DND-41 (cell line): ENCODE results near the gene PMS1.

Experiments used
- ATAC-seq: fragments of 200-7000 bp; cut with Tn5 transposase; 3 replicates; pipeline ENCODE4 v1.9.1; 2021; ENCODE audit warnings: low read depth; ENCODE audit not compliant: insufficient read depth
- DNase-seq: peaks from one replicate; pipeline ENCODE4 v3.0.0-alpha.2; 2020
- H2AFZ ChIP-seq: 2 replicates; pipeline ENCODE4 v1.6.0; 2012; ENCODE audit warnings: low read depth, low read length
- H3K27ac ChIP-seq: 2 replicates; pipeline ENCODE4 v1.5.1; 2012; ENCODE audit warnings: low read length, inconsistent platforms
- H3K27me3 ChIP-seq: fragments of 200-600 bp; sonication (generic); 2 replicates; pipeline ENCODE4 v1.6.0; 2012; ENCODE audit warnings: low read length, mild to moderate bottlenecking, inconsistent platforms; ENCODE audit not compliant: insufficient read depth, poor library complexity
- H3K36me3 ChIP-seq: 2 replicates; pipeline ENCODE4 v1.5.1; 2012; ENCODE audit warnings: low read length, inconsistent platforms; ENCODE audit not compliant: insufficient read depth
- H3K4me1 ChIP-seq: 2 replicates; pipeline ENCODE4 v1.5.1; 2012; ENCODE audit warnings: mild to moderate bottlenecking, low read length; ENCODE audit not compliant: insufficient read depth
- H3K4me2 ChIP-seq: 2 replicates; pipeline ENCODE4 v1.6.0; 2012; ENCODE audit warnings: mild to moderate bottlenecking, moderate library complexity, low read length, inconsistent platforms; ENCODE audit not compliant: insufficient read depth
- H3K4me3 ChIP-seq, 2 experiments: fragments of 200-600 bp in 1 of 2; shearing (Covaris generic) in 1 of 2; 2 replicates each; pipeline ENCODE4 v1.5.1; 2012 to 2016; ENCODE audit warnings: inconsistent platforms in 2 of 2, low read length in 2 of 2, mild to moderate bottlenecking in 2 of 2, low read depth in 1 of 2, moderate library complexity in 1 of 2
- H3K79me2 ChIP-seq: 2 replicates; pipeline ENCODE4 v1.6.0; 2012; ENCODE audit warnings: low read length, inconsistent platforms; ENCODE audit not compliant: insufficient read depth
- H3K9ac ChIP-seq: 2 replicates; pipeline ENCODE4 v1.6.0; 2012; ENCODE audit warnings: low read depth, mild to moderate bottlenecking, inconsistent platforms, low read length, moderate library complexity
- H3K9me3 ChIP-seq: 2 replicates; pipeline ENCODE4 v1.5.1; 2012; ENCODE audit warnings: low read length, moderate library complexity, mild to moderate bottlenecking, inconsistent platforms; ENCODE audit not compliant: insufficient read depth, severe bottlenecking
- H4K20me1 ChIP-seq: 2 replicates; pipeline ENCODE4 v1.6.0; 2012; ENCODE audit warnings: low read length; ENCODE audit not compliant: insufficient read depth
- EZH2 ChIP-seq: IDR thresholded peaks from 3 replicates; pipeline ENCODE4 v1.6.1; 2012; ENCODE audit warnings: borderline replicate concordance, low read depth, mild to moderate bottlenecking, moderate library complexity, low read length, inconsistent platforms; ENCODE audit not compliant: severe bottlenecking
- TF ChIP-seq, protein P1 (sequence below): IDR thresholded peaks from 2 replicates; pipeline ENCODE4 v1.5.1; 2012; ENCODE audit warnings: borderline replicate concordance, low read length, moderate library complexity, mild to moderate bottlenecking; ENCODE audit not compliant: poor library complexity, severe bottlenecking; ENCODE audit errors: extremely low read depth

PMS1 gene

DNA sequence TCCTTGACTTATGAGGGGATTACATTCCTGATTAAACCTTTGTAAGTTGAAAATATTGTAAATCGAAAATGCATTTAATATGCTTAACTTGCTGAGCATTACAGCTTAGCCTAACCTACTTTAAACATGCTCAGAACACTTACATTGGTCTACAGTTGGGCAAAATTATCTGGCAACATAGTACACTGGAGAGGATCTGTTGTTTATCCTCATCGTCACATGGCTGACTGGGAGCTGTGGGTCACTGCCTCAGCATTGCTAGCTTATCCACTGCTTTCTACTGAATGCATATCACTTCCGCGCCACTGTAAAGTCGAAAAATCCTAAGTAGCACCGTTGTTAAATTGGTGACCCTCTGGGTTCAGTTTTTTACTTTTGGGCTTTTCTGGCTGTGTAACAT, 13.7 kb downstream of the PMS1 start:
- ATAC-seq (no peak), DNase-seq (no peak)
- Histone ChIP-seq H3K4me2 (no peak overlapping the region), H3K27ac (no peak overlapping the region), H3K4me1 (no peaks in the 10 kb centered on the region), H3K27me3 (no peaks in the 10 kb centered on the region), H3K9ac (no peak overlapping the region), H3K4me3 (no peak overlapping the region), H3K9me3 (no peaks in the 10 kb centered on the region), H3K79me2 (peaks cover 41% of the 10 kb centered on the region), H4K20me1 (peaks cover 4% of the 10 kb centered on the region; the same call in 1 of the 2 replicates), H2AFZ (no peak overlapping the region), H3K36me3 (peaks cover 85% of the 10 kb centered on the region)
- no peak for TF ChIP-seq EZH2
- TF ChIP-seq, protein P1, sequence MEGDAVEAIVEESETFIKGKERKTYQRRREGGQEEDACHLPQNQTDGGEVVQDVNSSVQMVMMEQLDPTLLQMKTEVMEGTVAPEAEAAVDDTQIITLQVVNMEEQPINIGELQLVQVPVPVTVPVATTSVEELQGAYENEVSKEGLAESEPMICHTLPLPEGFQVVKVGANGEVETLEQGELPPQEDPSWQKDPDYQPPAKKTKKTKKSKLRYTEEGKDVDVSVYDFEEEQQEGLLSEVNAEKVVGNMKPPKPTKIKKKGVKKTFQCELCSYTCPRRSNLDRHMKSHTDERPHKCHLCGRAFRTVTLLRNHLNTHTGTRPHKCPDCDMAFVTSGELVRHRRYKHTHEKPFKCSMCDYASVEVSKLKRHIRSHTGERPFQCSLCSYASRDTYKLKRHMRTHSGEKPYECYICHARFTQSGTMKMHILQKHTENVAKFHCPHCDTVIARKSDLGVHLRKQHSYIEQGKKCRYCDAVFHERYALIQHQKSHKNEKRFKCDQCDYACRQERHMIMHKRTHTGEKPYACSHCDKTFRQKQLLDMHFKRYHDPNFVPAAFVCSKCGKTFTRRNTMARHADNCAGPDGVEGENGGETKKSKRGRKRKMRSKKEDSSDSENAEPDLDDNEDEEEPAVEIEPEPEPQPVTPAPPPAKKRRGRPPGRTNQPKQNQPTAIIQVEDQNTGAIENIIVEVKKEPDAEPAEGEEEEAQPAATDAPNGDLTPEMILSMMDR, result no peak

DNA sequence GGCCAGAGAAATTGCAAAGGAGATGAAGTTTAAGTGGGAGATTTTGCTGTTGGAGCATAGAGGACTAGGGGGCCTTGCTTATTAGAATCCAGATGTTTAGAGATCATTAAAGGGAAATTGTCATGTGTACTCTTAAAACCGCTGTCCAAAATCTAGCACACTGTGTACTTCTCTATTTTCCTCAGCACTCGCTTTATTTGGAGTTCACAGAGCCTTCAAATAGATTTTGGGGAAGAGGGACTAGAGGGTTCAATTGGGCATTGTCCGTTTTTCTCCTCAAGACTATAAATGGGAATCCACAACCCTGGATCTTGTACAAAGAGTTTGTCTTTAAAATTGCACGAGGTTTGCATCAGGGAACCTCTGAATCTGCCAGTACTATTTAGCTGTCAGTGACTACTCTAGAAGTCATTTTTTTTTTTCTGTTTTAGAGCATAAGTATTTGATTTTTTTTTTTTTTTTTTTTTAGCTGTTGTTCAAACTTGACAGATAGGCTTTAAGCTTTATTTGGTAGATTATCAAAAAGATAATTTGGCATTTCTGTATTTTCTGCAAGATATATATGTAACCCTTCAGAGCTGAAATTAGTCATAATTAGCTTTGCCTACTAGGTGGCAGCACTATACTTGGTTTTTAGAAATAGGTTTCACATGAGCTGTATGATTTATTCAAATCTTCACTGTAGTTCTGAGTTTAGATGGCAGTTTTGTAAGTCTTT, 14.2 kb downstream of the PMS1 start:
- H3K27me3 ChIP-seq, result no peaks in the 10 kb centered on the region
- no peak overlapping the region for H3K4me3 ChIP-seq
- H3K79me2 ChIP-seq, result peaks cover 38% of the 10 kb centered on the region
- H4K20me1 ChIP-seq, result peaks cover 4% of the 10 kb centered on the region; the same call in 1 of the 2 replicates
- TF ChIP-seq, protein P1, result peak; percentile 61
- TF ChIP-seq EZH2, result no peak
- ATAC-seq (peak; percentile 83), DNase-seq (no peak)
- no peak overlapping the region for H2AFZ ChIP-seq
- H3K9me3 ChIP-seq, result no peaks in the 10 kb centered on the region
- H3K4me1 ChIP-seq, result no peaks in the 10 kb centered on the region
- no peak overlapping the region for H3K4me2 ChIP-seq
- H3K36me3 ChIP-seq, result peaks cover 79% of the 10 kb centered on the region
- no peak overlapping the region for H3K9ac ChIP-seq
- no peak overlapping the region for H3K27ac ChIP-seq

DNA sequence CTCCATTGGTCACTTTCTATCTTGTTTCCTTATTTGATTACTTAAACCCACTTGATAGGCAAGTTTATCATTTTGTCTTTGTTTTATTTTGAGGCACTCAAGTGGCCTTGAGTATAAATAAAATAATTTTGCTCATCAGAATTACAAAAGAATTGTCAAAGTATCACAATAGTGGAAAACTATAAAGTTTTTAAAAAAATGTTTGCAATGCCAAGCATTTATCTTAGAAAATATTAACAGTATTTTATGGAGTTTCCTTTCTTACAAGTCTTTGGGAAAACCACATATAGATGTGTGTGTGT, 14.7 kb downstream of the PMS1 start:
- peaks cover 4% of the 10 kb centered on the region; the same call in 1 of the 2 replicates for H4K20me1 ChIP-seq
- DNase-seq (no peak), ATAC-seq (no peak)
- H3K4me3 ChIP-seq, result no peak overlapping the region
- TF ChIP-seq, protein P1, result no peak
- no peak for TF ChIP-seq EZH2
- peaks cover 38% of the 10 kb centered on the region for H3K79me2 ChIP-seq
- H3K27ac ChIP-seq, result no peak overlapping the region
- no peak overlapping the region for H2AFZ ChIP-seq
- H3K9ac ChIP-seq, result no peak overlapping the region
- H3K4me2 ChIP-seq, result no peak overlapping the region
- H3K36me3 ChIP-seq, result peaks cover 74% of the 10 kb centered on the region
- no peaks in the 10 kb centered on the region for H3K4me1 ChIP-seq
- H3K9me3 ChIP-seq, result no peaks in the 10 kb centered on the region
- no peaks in the 10 kb centered on the region for H3K27me3 ChIP-seq
